ENCODE measurements around the gene VPS26A.

VPS26A gene

DNA sequence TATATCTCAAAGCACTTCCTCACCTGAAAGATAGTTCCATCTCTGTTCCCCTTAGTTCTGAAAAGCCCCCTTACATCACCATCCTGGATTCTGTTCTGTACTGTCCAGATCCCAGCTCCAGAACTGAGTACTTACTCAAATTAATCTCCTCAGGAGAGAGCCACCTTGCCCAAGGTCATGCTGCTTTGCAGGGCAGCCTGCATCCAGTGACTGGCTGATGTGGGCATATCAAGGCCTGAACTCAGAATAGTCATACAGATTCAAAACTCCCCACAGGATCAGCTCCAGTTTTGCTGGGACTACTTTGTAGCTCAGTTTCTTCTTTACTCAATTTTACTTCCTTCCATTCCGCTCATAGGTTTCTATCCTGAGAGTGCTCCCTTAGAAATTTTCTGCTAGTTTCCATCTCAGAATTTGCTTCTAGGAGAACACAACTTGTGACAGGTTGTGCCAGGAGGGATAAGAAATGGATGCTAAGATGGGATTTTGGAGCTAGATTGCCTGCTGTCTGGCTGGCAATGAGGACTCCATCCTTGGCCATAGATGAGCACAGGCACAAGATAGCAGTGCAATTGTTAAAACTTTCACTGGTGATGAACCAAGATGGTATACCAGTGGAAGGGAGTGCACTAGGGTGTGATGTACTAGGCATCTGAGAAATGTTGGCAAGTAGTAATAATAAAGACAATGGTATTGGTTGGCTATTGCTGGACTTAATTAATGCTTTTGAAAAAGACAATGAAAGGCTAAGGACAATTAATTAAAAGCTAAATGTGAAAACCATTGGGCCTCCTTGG lies 18.8 kb upstream of the VPS26A start:
- H4K8ac ChIP-seq (ENCODE audit: low read depth, low read length): no peak overlapping the region
- H3K4me1 ChIP-seq (ENCODE audit: control insufficient read depth, low read depth, low read length): no peaks in the 10 kb centered on the region
- no peaks in the 10 kb centered on the region for H3K79me1 ChIP-seq (ENCODE audit: low read length)
- H3K79me2 ChIP-seq (ENCODE audit: control insufficient read depth, insufficient read depth, low read length): no peaks in the 10 kb centered on the region
- no peak for DNase-seq
- H3K4me3 ChIP-seq (ENCODE audit: low read length): no peak overlapping the region
- no peaks in the 10 kb centered on the region for H3K36me3 ChIP-seq (ENCODE audit: control insufficient read depth, insufficient read depth, low read length)
- no peaks in the 10 kb centered on the region for H3K27me3 ChIP-seq (ENCODE audit: insufficient read depth, low read length, poor library complexity)
- no peak overlapping the region for H4K5ac ChIP-seq (ENCODE audit: low read length)
- H3K27ac ChIP-seq (ENCODE audit: low read depth, low read length): no peak overlapping the region
- H3K4ac ChIP-seq (ENCODE audit: low read depth, low read length): no peak overlapping the region
- H3K9ac ChIP-seq (ENCODE audit: low read length): no peak overlapping the region
- no peak overlapping the region for H2AK5ac ChIP-seq (ENCODE audit: low read length)
- H2BK5ac ChIP-seq (ENCODE audit: low read length): no peak overlapping the region
- no peak overlapping the region for H3K18ac ChIP-seq (ENCODE audit: low read length)
- WGBS (ENCODE audit: extremely low coverage, insufficient coverage, low lambda C conversion rate): no CpG with 5 or more reads among the region's 1 CpG
- no peak overlapping the region for H3K4me2 ChIP-seq (ENCODE audit: low read length)
- no peak overlapping the region for H2BK120ac ChIP-seq (ENCODE audit: low read depth, low read length)
- H2BK15ac ChIP-seq (replicated peaks; ENCODE audit: low read depth): no peak overlapping the region
- no peak overlapping the region for H3K56ac ChIP-seq (ENCODE audit: low read length)
- H3K23ac ChIP-seq (ENCODE audit: low read length): no peak overlapping the region

DNA sequence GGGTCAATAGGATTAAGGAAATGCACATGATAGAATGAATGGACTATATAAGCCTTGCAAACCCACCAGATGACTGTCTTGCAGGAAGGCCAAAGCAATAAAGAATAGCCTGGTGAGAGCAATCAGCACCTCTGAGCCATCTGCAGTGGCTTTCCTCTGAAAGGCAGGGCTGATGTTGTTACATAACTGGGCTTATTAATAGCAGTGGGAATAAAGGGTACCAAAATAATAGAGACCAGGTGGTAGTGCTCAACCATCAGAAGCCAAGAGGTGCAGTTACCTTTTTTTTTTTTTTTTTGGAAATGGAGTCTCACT lies 16.8 kb upstream of the VPS26A start:
- Histone ChIP-seq H3K9ac (ENCODE audit: low read length) (no peak overlapping the region), H3K23ac (ENCODE audit: low read length) (no peak overlapping the region), H2BK5ac (ENCODE audit: low read length) (no peak overlapping the region), H3K27me3 (ENCODE audit: insufficient read depth, low read length, poor library complexity) (no peaks in the 10 kb centered on the region), H3K4me2 (ENCODE audit: low read length) (no peak overlapping the region), H3K27ac (ENCODE audit: low read depth, low read length) (no peak overlapping the region), H3K4me1 (ENCODE audit: control insufficient read depth, low read depth, low read length) (no peaks in the 10 kb centered on the region), H3K79me2 (ENCODE audit: control insufficient read depth, insufficient read depth, low read length) (no peaks in the 10 kb centered on the region), H4K5ac (ENCODE audit: low read length) (no peak overlapping the region), H4K8ac (ENCODE audit: low read depth, low read length) (no peak overlapping the region), H3K79me1 (ENCODE audit: low read length) (no peaks in the 10 kb centered on the region), H3K4ac (ENCODE audit: low read depth, low read length) (no peak overlapping the region), H3K4me3 (ENCODE audit: low read length) (no peak overlapping the region), H2BK15ac (replicated peaks; ENCODE audit: low read depth) (no peak overlapping the region), H3K18ac (ENCODE audit: low read length) (no peak overlapping the region), H3K56ac (ENCODE audit: low read length) (no peak overlapping the region), H3K36me3 (ENCODE audit: control insufficient read depth, insufficient read depth, low read length) (no peaks in the 10 kb centered on the region), H2BK120ac (ENCODE audit: low read depth, low read length) (no peak overlapping the region), H2AK5ac (ENCODE audit: low read length) (no peak overlapping the region)
- DNase-seq: no peak

DNA sequence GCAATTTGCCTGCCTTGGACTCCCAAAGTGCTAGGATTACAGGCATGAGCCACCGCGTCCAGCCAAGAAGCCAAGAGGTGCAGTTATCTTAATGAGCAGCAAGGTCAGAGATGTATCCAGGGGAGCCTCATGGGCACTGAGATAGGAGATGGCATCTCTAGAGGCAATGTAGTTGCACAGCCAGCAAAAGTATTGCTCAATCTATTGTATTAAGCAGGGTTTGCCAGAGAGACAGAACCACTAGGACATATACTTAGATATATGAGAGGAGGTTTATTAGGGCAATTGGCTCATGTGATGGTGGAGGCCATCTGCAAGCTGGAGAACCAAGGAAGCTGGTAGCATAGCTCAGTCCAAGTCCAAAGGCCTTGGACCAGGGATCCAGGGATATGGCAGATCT lies 16.3 kb upstream of the VPS26A start:
- H3K79me2 ChIP-seq (ENCODE audit: control insufficient read depth, insufficient read depth, low read length): no peaks in the 10 kb centered on the region
- no peak overlapping the region for H2BK15ac ChIP-seq (replicated peaks; ENCODE audit: low read depth)
- no peak overlapping the region for H2BK120ac ChIP-seq (ENCODE audit: low read depth, low read length)
- H4K5ac ChIP-seq (ENCODE audit: low read length): no peak overlapping the region
- no CpG with 5 or more reads among the region's 2 CpGs for WGBS (ENCODE audit: extremely low coverage, insufficient coverage, low lambda C conversion rate)
- no peaks in the 10 kb centered on the region for H3K27me3 ChIP-seq (ENCODE audit: insufficient read depth, low read length, poor library complexity)
- H3K4me1 ChIP-seq (ENCODE audit: control insufficient read depth, low read depth, low read length): no peaks in the 10 kb centered on the region
- H3K4ac ChIP-seq (ENCODE audit: low read depth, low read length): no peak overlapping the region
- no peak overlapping the region for H3K56ac ChIP-seq (ENCODE audit: low read length)
- no peaks in the 10 kb centered on the region for H3K79me1 ChIP-seq (ENCODE audit: low read length)
- no peak overlapping the region for H3K4me3 ChIP-seq (ENCODE audit: low read length)
- H3K36me3 ChIP-seq (ENCODE audit: control insufficient read depth, insufficient read depth, low read length): no peaks in the 10 kb centered on the region
- no peak overlapping the region for H3K18ac ChIP-seq (ENCODE audit: low read length)
- H3K23ac ChIP-seq (ENCODE audit: low read length): no peak overlapping the region
- H2BK5ac ChIP-seq (ENCODE audit: low read length): no peak overlapping the region
- H3K27ac ChIP-seq (ENCODE audit: low read depth, low read length): no peak overlapping the region
- H3K9ac ChIP-seq (ENCODE audit: low read length): no peak overlapping the region
- DNase-seq: no peak
- H3K4me2 ChIP-seq (ENCODE audit: low read length): no peak overlapping the region
- H2AK5ac ChIP-seq (ENCODE audit: low read length): no peak overlapping the region
- no peak overlapping the region for H4K8ac ChIP-seq (ENCODE audit: low read depth, low read length)

DNA sequence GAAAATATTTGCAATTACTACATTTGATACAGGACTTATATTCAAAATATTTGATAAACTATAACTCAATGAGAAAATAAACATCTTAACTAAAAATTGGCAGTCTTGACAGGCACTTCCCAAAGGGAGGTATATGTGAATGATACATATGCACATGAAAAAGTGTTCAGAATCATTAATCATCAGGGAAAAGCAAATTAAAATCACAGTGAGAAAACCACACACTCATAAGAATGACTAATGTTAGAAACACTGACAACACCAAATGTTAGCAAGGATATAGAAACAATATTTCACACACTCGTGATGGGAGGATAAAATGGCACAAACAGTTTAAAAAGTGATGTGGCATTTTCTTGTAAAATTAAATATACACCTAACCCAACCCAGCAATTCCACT lies 4.1 kb upstream of the VPS26A start:
- no peak overlapping the region for H2AK5ac ChIP-seq (ENCODE audit: low read length)
- no CpG with 5 or more reads among the region's 1 CpG for WGBS (ENCODE audit: extremely low coverage, insufficient coverage, low lambda C conversion rate)
- H2BK5ac ChIP-seq (ENCODE audit: low read length): no peak overlapping the region
- no peak overlapping the region for H3K9ac ChIP-seq (ENCODE audit: low read length)
- no peaks in the 10 kb centered on the region for H3K4me1 ChIP-seq (ENCODE audit: control insufficient read depth, low read depth, low read length)
- no peak overlapping the region for H3K4me3 ChIP-seq (ENCODE audit: low read length)
- H3K18ac ChIP-seq (ENCODE audit: low read length): no peak overlapping the region
- no peak overlapping the region for H2BK120ac ChIP-seq (ENCODE audit: low read depth, low read length)
- no peak overlapping the region for H2BK15ac ChIP-seq (replicated peaks; ENCODE audit: low read depth)
- DNase-seq: no peak
- no peaks in the 10 kb centered on the region for H3K36me3 ChIP-seq (ENCODE audit: control insufficient read depth, insufficient read depth, low read length)
- H4K8ac ChIP-seq (ENCODE audit: low read depth, low read length): no peak overlapping the region
- no peaks in the 10 kb centered on the region for H3K79me1 ChIP-seq (ENCODE audit: low read length)
- no peaks in the 10 kb centered on the region for H3K27me3 ChIP-seq (ENCODE audit: insufficient read depth, low read length, poor library complexity)
- no peak overlapping the region for H3K27ac ChIP-seq (ENCODE audit: low read depth, low read length)
- H3K79me2 ChIP-seq (ENCODE audit: control insufficient read depth, insufficient read depth, low read length): peaks cover 3% of the 10 kb centered on the region
- no peak overlapping the region for H3K4ac ChIP-seq (ENCODE audit: low read depth, low read length)
- no peak overlapping the region for H3K23ac ChIP-seq (ENCODE audit: low read length)
- no peak overlapping the region for H3K56ac ChIP-seq (ENCODE audit: low read length)
- H3K4me2 ChIP-seq (ENCODE audit: low read length): no peak overlapping the region
- H4K5ac ChIP-seq (ENCODE audit: low read length): no peak overlapping the region

DNA sequence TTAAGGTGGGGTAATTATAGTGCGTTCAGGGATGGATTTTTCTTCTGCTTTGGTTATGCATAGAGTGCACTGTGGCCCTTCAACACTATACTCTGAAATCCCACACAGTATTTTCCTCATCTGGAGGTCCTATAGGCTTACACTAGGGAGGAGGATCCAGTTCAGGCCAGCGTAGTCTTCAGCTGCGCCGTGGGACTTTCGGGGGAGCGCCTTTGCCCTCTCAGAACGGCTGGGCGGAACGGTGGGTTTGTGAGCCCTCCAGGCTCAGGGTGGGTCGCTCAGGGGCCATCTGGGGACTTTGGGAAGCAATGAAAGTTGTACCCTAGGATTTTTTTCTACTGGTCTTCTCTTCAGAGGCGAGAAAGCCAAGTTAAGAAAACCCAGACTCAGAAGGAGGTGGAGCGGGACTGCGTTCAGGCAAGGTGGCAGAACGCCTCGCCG lies 652 bp upstream of the VPS26A start:
- H3K27ac ChIP-seq (ENCODE audit: low read depth, low read length): peak overlapping the region; percentile 71
- H3K27me3 ChIP-seq (ENCODE audit: insufficient read depth, low read length, poor library complexity): no peaks in the 10 kb centered on the region
- H2AK5ac ChIP-seq (ENCODE audit: low read length): no peak overlapping the region
- no peak overlapping the region for H3K4ac ChIP-seq (ENCODE audit: low read depth, low read length)
- H3K4me2 ChIP-seq (ENCODE audit: low read length): peak overlapping the region; percentile 95
- no peak overlapping the region for H2BK15ac ChIP-seq (replicated peaks; ENCODE audit: low read depth)
- no peak overlapping the region for H2BK120ac ChIP-seq (ENCODE audit: low read depth, low read length)
- no peaks in the 10 kb centered on the region for H3K4me1 ChIP-seq (ENCODE audit: control insufficient read depth, low read depth, low read length)
- H2BK5ac ChIP-seq (ENCODE audit: low read length): peak overlapping the region; percentile 91
- H3K4me3 ChIP-seq (ENCODE audit: low read length): peak overlapping the region; percentile 98
- DNase-seq: no peak
- H3K79me1 ChIP-seq (ENCODE audit: low read length): no peaks in the 10 kb centered on the region
- no peak overlapping the region for H3K23ac ChIP-seq (ENCODE audit: low read length)
- peaks cover 11% of the 10 kb centered on the region for H3K79me2 ChIP-seq (ENCODE audit: control insufficient read depth, insufficient read depth, low read length)
- H4K5ac ChIP-seq (ENCODE audit: low read length): no peak overlapping the region
- WGBS (ENCODE audit: extremely low coverage, insufficient coverage, low lambda C conversion rate): no CpG with 5 or more reads among the region's 16 CpGs
- H3K18ac ChIP-seq (ENCODE audit: low read length): no peak overlapping the region
- H4K8ac ChIP-seq (ENCODE audit: low read depth, low read length): no peak overlapping the region
- H3K56ac ChIP-seq (ENCODE audit: low read length): peak overlapping the region; percentile 98
- no peaks in the 10 kb centered on the region for H3K36me3 ChIP-seq (ENCODE audit: control insufficient read depth, insufficient read depth, low read length)
- peak overlapping the region; percentile 99 for H3K9ac ChIP-seq (ENCODE audit: low read length)
